PFSK-1 (cell line): ENCODE results near the gene DPH1.

Experiments
- FOXP2 ChIP-seq: optimal IDR thresholded peaks from 2 replicates; pipeline ENCODE3; 2011; ENCODE audit warnings: borderline replicate concordance, control low read depth, inconsistent platforms; ENCODE audit not compliant: insufficient read depth; ENCODE audit errors: extremely low read length, extremely low read depth
- POLR2AphosphoS5 ChIP-seq: IDR thresholded peaks from 2 replicates; pipeline ENCODE4 v1.6.1; 2012; ENCODE audit warnings: low read depth, mild to moderate bottlenecking, control low read depth, low read length, moderate library complexity
- SIN3A ChIP-seq: IDR thresholded peaks from 2 replicates; pipeline ENCODE4 v1.6.1; 2012; ENCODE audit warnings: mild to moderate bottlenecking, low read length, moderate library complexity, borderline replicate concordance; ENCODE audit not compliant: insufficient read depth
- TAF1 ChIP-seq: IDR thresholded peaks from 2 replicates; pipeline ENCODE4 v1.6.1; 2012; ENCODE audit warnings: low read length, control low read depth, borderline replicate concordance; ENCODE audit not compliant: insufficient read depth

- TF ChIP-seq POLR2AphosphoS5 (no peak), TAF1 (no peak), SIN3A (no peak), FOXP2 (no peak)
Measured at GRCh38 chr17:2067608-2068024, 37.7 kb downstream of the DPH1 start.
